ENCODE data around the gene DEGS2. TPM values are rescaled to one million over a fixed set of nuclear protein-coding genes. Genes with fewer than 3 reads are reported as not detected.
A peak's percentile ranks its signal among the peaks of the same experiment; 100 is the strongest.

Gene DEGS2
- total and polyA plus RNA-seq, 2 of the 13 experiments (the other 11 are each of a cell fraction or from before 2014, with no cell fraction given) = 0.09 TPM

- TF ChIP-seq ZNF275 (CRISPR knock-in tag; IDR thresholded peaks at IDR 0.05; ENCODE audit: borderline replicate concordance) = no peak
These were observed 8.4 kb downstream of the DEGS2 start (continued) for GRCh38 chr14:100150932-100151587.

GRCh38 chr14:100149851-100150611 lies 9.4 kb downstream of the DEGS2 start:
- H3K79me2 ChIP-seq (ENCODE audit: insufficient read depth, low read length) = no peaks in the 10 kb centered on the region
- no peak overlapping the region for H3K9ac ChIP-seq (ENCODE audit: insufficient read depth, low read depth, low read length)
- peak overlapping the region; percentile 12; the same call in 1 of the 2 replicates for H3K4me2 ChIP-seq (ENCODE audit: low read depth, low read length)
- peaks cover 8% of the 10 kb centered on the region for H3K9me3 ChIP-seq (ENCODE audit: low read length)
- CTCF ChIA-PET (ENCODE audit: low intra/inter-chr PET ratio, low total read pairs) = no interaction called here
- in situ Hi-C loops (cut with HindIII; ENCODE audit: extremely low pct_ligation_motif_present, low pct_unique_long_range_greater_than_20kb) = no loop called here
- no peak for DNase-seq (ENCODE audit: low spot score)
- H3K27ac ChIP-seq (ENCODE audit: extremely low read length, insufficient read depth, low read length) = no peak overlapping the region
- no peaks in the 10 kb centered on the region for H3K36me3 ChIP-seq (replicated peaks in 1 of 2; ENCODE audit: control insufficient read depth in 1 of 2, insufficient read depth in 2 of 2, low read length in 2 of 2)
- peaks cover 30% of the 10 kb centered on the region for H3K4me1 ChIP-seq (ENCODE audit: insufficient read depth, low read length)
- no peak overlapping the region for H2AFZ ChIP-seq (ENCODE audit: low read length)
- no peak for ATAC-seq
- no CpG with 5 or more reads among the region's 21 CpGs for WGBS (ENCODE audit: low lambda C conversion rate)
- no peaks in the 10 kb centered on the region for H4K20me1 ChIP-seq (ENCODE audit: insufficient read depth, low read length)
- no TSS peak for BruUV-seq (replicated peaks)
- FAIRE-seq = no peak
- H3K4me3 ChIP-seq (replicated peaks in 1 of 3; ENCODE audit: insufficient read depth in 1 of 3, low read depth in 2 of 3, low read length in 3 of 3) = no peak overlapping the region
- TF ChIP-seq ZSCAN9 (CRISPR knock-in tag; IDR thresholded peaks at IDR 0.05; ENCODE audit: borderline replicate concordance) (no peak), KDM5B (CRISPR knock-in tag; IDR thresholded peaks at IDR 0.05; ENCODE audit: borderline replicate concordance) (no peak), ATAD3A (CRISPR knock-in tag; IDR thresholded peaks at IDR 0.05) (no peak)
- H3K27me3 ChIP-seq (ENCODE audit: control insufficient read depth in 1 of 2, insufficient read depth in 2 of 2, low read length in 2 of 2) = peaks cover 0 to 1% of the 10 kb centered on the region in 2 experiments; a peak in 1 of 5 replicates
- POLR2A ChIA-PET = no interaction called here
- intact Hi-C loops (cut with micrococcal nuclease; ENCODE audit: unreplicated experiment) = no loop called here

Data from HepG2 (cell line).